HG03095 (cell line): Measurements from ENCODE around the gene LMBR1.
A peak's percentile ranks its signal among the peaks of the same experiment; 100 is the strongest.
"Not testable (repeated sequence)": the region's sequence is repeated elsewhere in the genome, so short reads cannot be mapped to it uniquely, and the experiment has no call there.

Experiments
- ATAC-seq: cut with Tn5 transposase; IDR thresholded peaks from one replicate; pipeline ENCODE4 v1.9.1; 2021; ENCODE audit warnings: moderate library complexity; ENCODE audit not compliant: unreplicated experiment

Gene LMBR1

GRCh38 chr7:156803656-156804055 is 89.3 kb downstream of the LMBR1 start:
- ATAC-seq: not testable (repeated sequence)

GRCh38 chr7:156802214-156802613 is 90.8 kb downstream of the LMBR1 start:
- ATAC-seq: no peak

- ATAC-seq: no peak
Measured at GRCh38 chr7:156795415-156795814, 97.6 kb downstream of the LMBR1 start.

GRCh38 chr7:156793334-156793733 is 99.6 kb downstream of the LMBR1 start:
- no peak for ATAC-seq

GRCh38 chr7:156792611-156793010 is 100.4 kb downstream of the LMBR1 start:
- ATAC-seq: no peak

- no peak for ATAC-seq
Measured at GRCh38 chr7:156791241-156791640, 101.7 kb downstream of the LMBR1 start.

- ATAC-seq: no peak
Measured at GRCh38 chr7:156790264-156790663, 102.7 kb downstream of the LMBR1 start.

GRCh38 chr7:156785998-156786543 is 106.9 kb downstream of the LMBR1 start:
- ATAC-seq: no peak

GRCh38 chr7:156783864-156784263 is 109.1 kb downstream of the LMBR1 start:
- ATAC-seq: no peak

GRCh38 chr7:156781972-156782371 is 111.0 kb downstream of the LMBR1 start:
- no peak for ATAC-seq

GRCh38 chr7:156780724-156781455 is 112.1 kb downstream of the LMBR1 start:
- peak; percentile 92 for ATAC-seq

- ATAC-seq: no peak
Measured at GRCh38 chr7:156778668-156779067, 114.3 kb downstream of the LMBR1 start.

- ATAC-seq: no peak
Measured at GRCh38 chr7:156778201-156778600, 114.8 kb downstream of the LMBR1 start.

- no peak for ATAC-seq
Measured at GRCh38 chr7:156777364-156778069, 115.5 kb downstream of the LMBR1 start.

- ATAC-seq: no peak
Measured at GRCh38 chr7:156776527-156776926, 116.5 kb downstream of the LMBR1 start.

- peak; percentile 47 for ATAC-seq
Measured at GRCh38 chr7:156773966-156774365, 119.0 kb downstream of the LMBR1 start.

GRCh38 chr7:156772725-156773124 is 120.3 kb downstream of the LMBR1 start:
- ATAC-seq: no peak

- ATAC-seq: no peak
Measured at GRCh38 chr7:156768698-156769472, 124.1 kb downstream of the LMBR1 start.

- ATAC-seq: no peak
Measured at GRCh38 chr7:156766666-156767065, 126.3 kb downstream of the LMBR1 start.

- ATAC-seq: no peak
Measured at GRCh38 chr7:156765901-156766656, 126.9 kb downstream of the LMBR1 start.

GRCh38 chr7:156764766-156765165 is 128.2 kb downstream of the LMBR1 start:
- ATAC-seq: no peak
